ENCODE measurements around the gene CLCN7. TPM values are rescaled to one million over a fixed set of nuclear protein-coding genes. Genes with fewer than 3 reads are reported as not detected.

CLCN7 gene
- total and polyA plus RNA-seq, 2 of the 4 experiments (the other 2 are of a cell fraction): 10.8 to 45.2 TPM

DNA sequence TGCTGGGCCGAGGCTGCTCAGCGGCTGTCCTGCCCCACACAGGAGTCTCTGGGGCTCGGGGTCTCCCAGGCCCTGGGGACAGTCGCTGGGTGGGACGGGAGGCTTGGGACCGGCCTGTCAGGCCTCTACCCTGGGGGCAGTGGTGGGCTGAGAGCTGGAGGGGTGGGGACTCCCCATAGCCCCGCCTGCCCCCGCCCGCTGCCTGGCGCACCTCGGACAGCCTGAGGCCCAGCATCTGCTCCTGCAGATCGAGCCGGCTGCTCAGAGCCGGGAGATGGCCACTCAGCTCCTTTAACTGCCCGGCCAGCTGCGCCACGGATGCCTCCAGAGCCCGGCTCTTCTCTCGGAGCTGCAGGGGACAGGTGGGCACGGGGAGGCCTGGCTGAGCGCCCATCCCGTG is 37.2 kb downstream of the CLCN7 start:
- ATAC-seq (ENCODE audit: low read depth): no peak
- in situ Hi-C loops (cut with MboI; ENCODE audit: low sequenced_read_pairs): no loop called here
- BruUV-seq (replicated peaks): no TSS peak

More for the DNA sequence above, 37.2 kb downstream of the CLCN7 start:
- Histone ChIP-seq H3K27ac (ENCODE audit: insufficient read depth, low read length) (no peak overlapping the region), H4K8ac (ENCODE audit: low read depth in 2 of 2, low read length in 2 of 2) (no peak overlapping the region), H3K9me3 (ENCODE audit: control insufficient read depth, insufficient read depth, low read length) (no peaks in the 10 kb centered on the region), H3K79me1 (ENCODE audit: low read depth in 1 of 2, low read length in 2 of 2) (no peaks in the 10 kb centered on the region), H3K4me1 (ENCODE audit: control insufficient read depth, insufficient read depth, low read length) (no peaks in the 10 kb centered on the region), H3K14ac (replicated peaks; ENCODE audit: low read depth, low read length) (no peak overlapping the region), H2BK5ac (ENCODE audit: low read depth, low read length, poor library complexity, severe bottlenecking) (no peak overlapping the region), H2AK9ac (replicated peaks; ENCODE audit: low read depth, low read length, poor library complexity) (no peak overlapping the region), H4K20me1 (ENCODE audit: insufficient read depth, low read length) (no peaks in the 10 kb centered on the region), H2AK5ac (ENCODE audit: low read depth, low read length) (no peak overlapping the region), H2BK15ac (ENCODE audit: low read depth, low read length) (no peak overlapping the region), H3K4me3 (ENCODE audit: insufficient read depth, low read depth, low read length) (no peak overlapping the region), H3K4me2 (ENCODE audit: low read depth, low read length) (no peak overlapping the region), H3K4ac (ENCODE audit: low read depth, low read length) (no peak overlapping the region), H2AFZ (replicated peaks; ENCODE audit: low read length, poor library complexity) (peak overlapping the region; percentile 33), H3K27me3 (ENCODE audit: control insufficient read depth, insufficient read depth, low read length) (peaks cover 4% of the 10 kb centered on the region; the same call in 1 of the 2 replicates), H3K36me3 (ENCODE audit: control insufficient read depth, insufficient read depth, low read length) (no peaks in the 10 kb centered on the region), H2BK20ac (ENCODE audit: low read depth, low read length) (no peak overlapping the region), H3K9me1 (ENCODE audit: insufficient read depth, low read length) (no peaks in the 10 kb centered on the region), H3K23ac (ENCODE audit: low read depth, low read length) (no peak overlapping the region), H2BK120ac (ENCODE audit: low read depth, low read length) (no peak overlapping the region), H3K9ac (ENCODE audit: low read depth, low read length) (no peak overlapping the region), H3K18ac (ENCODE audit: low read depth, low read length) (no peak overlapping the region), H4K5ac (ENCODE audit: low read depth, low read length) (no peak overlapping the region), H4K91ac (ENCODE audit: insufficient read depth, low read depth, low read length) (no peak overlapping the region), H3K56ac (ENCODE audit: extremely low read depth, insufficient read depth, low read length) (no peak overlapping the region)
- WGBS, 2 experiments (ENCODE audit: extremely low coverage in 2 of 2, insufficient read length in 1 of 2): 62% methylated on average over 12 of the region's 22 CpGs; no CpG with 5 or more reads in 1 of the 2 experiments
- TF ChIP-seq USF2 (IDR thresholded peaks at IDR 0.05; ENCODE audit: low read depth, low read length) (no peak), FOS (IDR thresholded peaks at IDR 0.05; ENCODE audit: low read depth, low read length) (no peak), NFE2L2 (IDR thresholded peaks at IDR 0.05; ENCODE audit: low read depth, low read length) (no peak), SMC3 (IDR thresholded peaks at IDR 0.05; ENCODE audit: low read depth, low read length) (no peak), CHD1 (IDR thresholded peaks at IDR 0.05; ENCODE audit: low read depth, low read length) (no peak), POLR2A (IDR thresholded peaks at IDR 0.05; ENCODE audit: low read depth, low read length) (no peak), RAD21 (IDR thresholded peaks at IDR 0.05; ENCODE audit: low read length) (no peak), RCOR1 (IDR thresholded peaks at IDR 0.05; ENCODE audit: insufficient replicate concordance, low read length) (no peak), ELK1 (IDR thresholded peaks at IDR 0.05; ENCODE audit: borderline replicate concordance, low read depth, low read length) (no peak), CEBPB (IDR thresholded peaks at IDR 0.05; ENCODE audit: low read depth, low read length) (no peak), MAZ (IDR thresholded peaks at IDR 0.05; ENCODE audit: borderline replicate concordance, low read depth, low read length) (no peak), RFX5 (IDR thresholded peaks at IDR 0.05; ENCODE audit: low read depth, low read length) (no peak), MAFK (IDR thresholded peaks at IDR 0.05; ENCODE audit: low read depth, low read length) (no peak), BHLHE40 (IDR thresholded peaks at IDR 0.05; ENCODE audit: low read depth, low read length) (no peak), MXI1 (IDR thresholded peaks at IDR 0.05; ENCODE audit: borderline replicate concordance, low read depth, low read length) (no peak)
- TF ChIP-seq, protein P1, sequence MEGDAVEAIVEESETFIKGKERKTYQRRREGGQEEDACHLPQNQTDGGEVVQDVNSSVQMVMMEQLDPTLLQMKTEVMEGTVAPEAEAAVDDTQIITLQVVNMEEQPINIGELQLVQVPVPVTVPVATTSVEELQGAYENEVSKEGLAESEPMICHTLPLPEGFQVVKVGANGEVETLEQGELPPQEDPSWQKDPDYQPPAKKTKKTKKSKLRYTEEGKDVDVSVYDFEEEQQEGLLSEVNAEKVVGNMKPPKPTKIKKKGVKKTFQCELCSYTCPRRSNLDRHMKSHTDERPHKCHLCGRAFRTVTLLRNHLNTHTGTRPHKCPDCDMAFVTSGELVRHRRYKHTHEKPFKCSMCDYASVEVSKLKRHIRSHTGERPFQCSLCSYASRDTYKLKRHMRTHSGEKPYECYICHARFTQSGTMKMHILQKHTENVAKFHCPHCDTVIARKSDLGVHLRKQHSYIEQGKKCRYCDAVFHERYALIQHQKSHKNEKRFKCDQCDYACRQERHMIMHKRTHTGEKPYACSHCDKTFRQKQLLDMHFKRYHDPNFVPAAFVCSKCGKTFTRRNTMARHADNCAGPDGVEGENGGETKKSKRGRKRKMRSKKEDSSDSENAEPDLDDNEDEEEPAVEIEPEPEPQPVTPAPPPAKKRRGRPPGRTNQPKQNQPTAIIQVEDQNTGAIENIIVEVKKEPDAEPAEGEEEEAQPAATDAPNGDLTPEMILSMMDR (conservative IDR thresholded peaks at IDR 0.05; ENCODE audit: low read depth, low read length): no peak
- dilution Hi-C loops (cut with HindIII; ENCODE audit: low sequenced_read_pairs, unreplicated experiment) (no loop called here), intact Hi-C loops (cut with micrococcal nuclease) (no loop called here)
- no peak for DNase-seq
- ChIA-PET CTCF (no interaction called here), POLR2A (ENCODE audit: unreplicated experiment) (no interaction called here)

Measured in IMR-90 (cell line).